Stomach smooth muscle (tissue), 2 donors: ENCODE data around the gene LTBP4.
"Not testable (repeated sequence)": the region's sequence is repeated elsewhere in the genome, so short reads cannot be mapped to it uniquely, and the experiment has no call there.

Source experiments
- H3K27ac ChIP-seq: one replicate; pipeline ENCODE4 v1.7.0; 2013; ENCODE audit warnings: mild to moderate bottlenecking, low read length, inconsistent platforms
- H3K27me3 ChIP-seq, 2 donors: one replicate each; pipeline ENCODE4 v1.7.0; 2013; ENCODE audit warnings: low read length in 2 of 2; ENCODE audit not compliant: insufficient read depth in 2 of 2, control insufficient read depth in 1 of 2
- H3K36me3 ChIP-seq, 2 donors: one replicate each; pipeline ENCODE4 v1.7.0; 2013; ENCODE audit warnings: low read length in 2 of 2; ENCODE audit not compliant: control insufficient read depth in 2 of 2, insufficient read depth in 2 of 2
- H3K4me1 ChIP-seq: one replicate; pipeline ENCODE4 v1.7.0; 2013; ENCODE audit warnings: low read length; ENCODE audit not compliant: control insufficient read depth, insufficient read depth
- H3K4me3 ChIP-seq, 2 donors: one replicate each; pipeline ENCODE4 v1.7.0; 2013; ENCODE audit warnings: low read length in 2 of 2
- H3K9ac ChIP-seq, 2 donors: one replicate each; pipeline ENCODE4 v1.7.0; 2013; ENCODE audit warnings: low read length in 2 of 2, mild to moderate bottlenecking in 1 of 2
- H3K9me3 ChIP-seq, 2 donors: one replicate each; pipeline ENCODE4 v1.7.0; 2013; ENCODE audit warnings: low read length in 2 of 2; ENCODE audit not compliant: control insufficient read depth in 2 of 2
- donor health status: healthy.
- donor health status: Pancreatic carcinoma.

LTBP4 gene

DNA sequence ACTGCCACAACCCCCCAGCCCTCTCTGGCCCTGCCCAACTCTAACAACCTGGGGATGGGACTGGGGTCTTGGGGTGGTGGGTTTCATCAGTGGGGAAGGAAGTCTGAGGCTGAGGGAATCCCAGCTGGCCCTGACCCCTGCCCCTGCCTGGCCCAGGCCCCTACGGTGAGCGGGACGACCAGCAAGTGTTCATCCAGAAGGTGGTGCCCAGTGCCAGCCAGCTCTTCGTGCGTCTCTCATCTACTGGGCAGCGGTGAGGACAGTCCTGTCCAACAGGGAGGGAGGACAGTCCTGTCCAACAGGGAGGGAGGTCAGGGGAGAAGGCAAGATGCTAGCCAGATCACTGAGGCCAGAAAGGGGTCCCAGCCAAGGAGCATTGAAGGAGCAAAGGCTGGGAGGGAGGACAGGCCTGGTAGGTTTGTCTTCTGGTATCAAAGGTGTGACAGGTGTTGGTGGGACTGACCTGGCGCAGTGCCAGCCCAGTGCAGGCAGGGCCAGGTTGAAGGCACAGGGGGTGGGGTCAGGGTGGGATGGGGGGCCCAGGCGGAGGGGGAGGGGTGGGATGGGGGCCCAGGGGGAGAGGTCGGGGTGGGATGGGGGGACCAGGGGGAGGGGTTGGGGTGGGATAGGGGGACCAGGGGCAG, 12.1 kb upstream of the LTBP4 start:
- Histone ChIP-seq H3K36me3 (peaks cover 0 to 8% of the 10 kb centered on the region in 2 donors), H3K27me3 (no peaks in the 10 kb centered on the region), H3K27ac (no peak overlapping the region), H3K9ac (no peak overlapping the region), H3K4me1 (no peaks in the 10 kb centered on the region), H3K9me3 (no peaks in the 10 kb centered on the region), H3K4me3 (no peak overlapping the region)

- H3K9me3 ChIP-seq = no peaks in the 10 kb centered on the region
- peaks cover 0 to 8% of the 10 kb centered on the region in 2 donors for H3K36me3 ChIP-seq
- no peaks in the 10 kb centered on the region for H3K4me1 ChIP-seq
- H3K27me3 ChIP-seq = peaks cover 2 to 4% of the 10 kb centered on the region in 2 donors
- no peak overlapping the region for H3K9ac ChIP-seq
- H3K27ac ChIP-seq = no peak overlapping the region
- no peak overlapping the region for H3K4me3 ChIP-seq
Observed at GRCh38 chr19:40589591-40590429, 11.4 kb upstream of the LTBP4 start.

GRCh38 chr19:40590464-40591265, 10.5 kb upstream of the LTBP4 start:
- H3K4me3 ChIP-seq = no peak overlapping the region

GRCh38 chr19:40591724-40592123, 9.4 kb upstream of the LTBP4 start:
- not testable (repeated sequence) for H3K27ac ChIP-seq, H3K4me1 ChIP-seq, H3K9me3 ChIP-seq, H3K4me3 ChIP-seq, H3K36me3 ChIP-seq, H3K9ac ChIP-seq
- peaks cover 4 to 15% of the 10 kb centered on the region in 2 donors for H3K27me3 ChIP-seq

More at GRCh38 chr19:40590464-40591265, 10.5 kb upstream of the LTBP4 start:
- Histone ChIP-seq H3K4me1 (no peaks in the 10 kb centered on the region), H3K27ac (no peak overlapping the region), H3K27me3 (peaks cover 2 to 8% of the 10 kb centered on the region in 2 donors), H3K9ac (no peak overlapping the region), H3K36me3 (peaks cover 0 to 8% of the 10 kb centered on the region in 2 donors), H3K9me3 (no peaks in the 10 kb centered on the region)

GRCh38 chr19:40592170-40592569, 9.0 kb upstream of the LTBP4 start:
- H3K27me3 ChIP-seq = peaks cover 5 to 17% of the 10 kb centered on the region in 2 donors

GRCh38 chr19:40594255-40594654, 6.9 kb upstream of the LTBP4 start:
- peaks cover 17% of the 10 kb centered on the region for H3K4me1 ChIP-seq
- H3K9ac ChIP-seq = no peak overlapping the region
- no peak overlapping the region for H3K4me3 ChIP-seq
- H3K27me3 ChIP-seq = peaks cover 17 to 26% of the 10 kb centered on the region in 2 donors
- H3K27ac ChIP-seq = no peak overlapping the region
- H3K36me3 ChIP-seq = no peaks in the 10 kb centered on the region
- no peaks in the 10 kb centered on the region for H3K9me3 ChIP-seq

More at GRCh38 chr19:40592170-40592569, 9.0 kb upstream of the LTBP4 start:
- no peak overlapping the region for H3K27ac ChIP-seq
- no peak overlapping the region for H3K4me3 ChIP-seq
- H3K9me3 ChIP-seq = no peaks in the 10 kb centered on the region
- H3K9ac ChIP-seq = no peak overlapping the region
- peaks cover 5% of the 10 kb centered on the region for H3K4me1 ChIP-seq
- peaks cover 0 to 6% of the 10 kb centered on the region in 2 donors for H3K36me3 ChIP-seq

DNA sequence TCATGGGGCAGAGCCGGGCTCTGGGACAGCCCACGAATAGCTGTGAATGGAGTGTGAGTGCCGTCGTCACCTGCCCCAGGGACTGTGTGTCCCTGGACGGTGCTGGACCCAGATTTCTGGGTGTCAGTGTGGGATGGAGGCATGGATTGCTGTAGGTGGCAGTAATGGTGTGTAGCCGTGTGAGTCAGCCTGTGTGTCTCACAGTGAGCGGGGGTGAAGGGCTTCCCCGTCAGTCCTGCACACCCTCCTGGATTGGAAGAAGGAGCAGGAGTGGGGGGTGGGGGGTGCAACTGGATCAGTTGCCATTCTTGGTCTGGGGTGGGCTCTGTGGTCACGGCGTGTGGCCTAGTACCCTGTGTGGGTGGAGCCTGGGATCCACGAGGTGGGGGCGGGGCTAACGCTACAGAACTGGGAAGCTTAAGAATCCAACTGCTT, 6.5 kb upstream of the LTBP4 start:
- Histone ChIP-seq H3K9ac (no peak overlapping the region), H3K4me3 (no peak overlapping the region), H3K27ac (no peak overlapping the region), H3K9me3 (no peaks in the 10 kb centered on the region), H3K36me3 (no peaks in the 10 kb centered on the region), H3K4me1 (peaks cover 21% of the 10 kb centered on the region), H3K27me3 (peaks cover 17 to 26% of the 10 kb centered on the region in 2 donors)

DNA sequence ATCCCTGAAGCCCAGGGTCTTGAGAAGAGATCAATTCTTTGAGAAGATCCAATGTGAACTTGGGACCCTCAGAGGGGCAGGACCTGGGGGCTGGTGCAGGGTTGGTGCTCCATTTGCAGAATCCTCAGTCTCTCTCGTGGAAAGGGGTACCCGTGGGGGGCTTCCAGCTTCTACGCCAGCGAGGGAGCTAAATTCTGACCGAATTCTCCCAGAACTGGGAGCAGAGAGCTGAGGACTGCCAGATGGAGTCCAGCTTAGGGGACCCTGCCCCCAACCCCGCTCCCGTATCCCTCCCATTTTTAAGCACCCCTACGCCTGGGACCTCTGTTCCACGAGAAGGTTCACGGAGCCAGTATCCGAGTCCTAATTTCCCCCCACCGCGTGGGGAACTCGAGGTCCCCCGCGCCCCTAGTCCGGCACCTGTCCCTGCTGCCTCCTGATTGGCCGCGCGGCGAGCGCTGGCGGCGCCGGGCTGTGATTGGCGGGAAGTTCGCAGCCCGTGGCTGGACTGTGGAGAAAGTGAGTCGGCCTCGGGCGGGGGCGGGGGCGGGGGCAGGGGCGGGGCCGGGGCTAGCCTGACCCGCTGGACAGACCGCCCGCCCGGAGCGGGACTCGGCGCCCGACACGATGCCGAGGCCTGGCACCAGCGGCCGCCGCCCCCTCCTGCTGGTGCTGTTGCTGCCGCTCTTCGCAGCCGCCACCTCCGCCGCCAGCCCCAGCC, 4.4 kb upstream of the LTBP4 start:
- H3K27ac ChIP-seq = no peak overlapping the region
- peak overlapping the region in 1 of 2 donors; percentile 47 for H3K4me3 ChIP-seq
- H3K36me3 ChIP-seq = no peaks in the 10 kb centered on the region
- no peaks in the 10 kb centered on the region for H3K9me3 ChIP-seq
- peaks cover 17 to 39% of the 10 kb centered on the region in 2 donors for H3K27me3 ChIP-seq
- peaks cover 38% of the 10 kb centered on the region for H3K4me1 ChIP-seq
- H3K9ac ChIP-seq = no peak overlapping the region

- Histone ChIP-seq H3K9ac (no peak overlapping the region), H3K9me3 (no peaks in the 10 kb centered on the region), H3K4me3 (peak overlapping the region in 1 of 2 donors; percentile 47), H3K27me3 (peaks cover 17 to 42% of the 10 kb centered on the region in 2 donors), H3K36me3 (no peaks in the 10 kb centered on the region), H3K27ac (no peak overlapping the region), H3K4me1 (peaks cover 43% of the 10 kb centered on the region)
Observed at GRCh38 chr19:40597329-40597838, 3.8 kb upstream of the LTBP4 start.
